ENCODE data around the gene RNF14. TPM values are rescaled to one million over a fixed set of nuclear protein-coding genes. Genes with fewer than 3 reads are reported as not detected.

The RNF14 gene
- total and polyA plus RNA-seq, 2 donors (not counting 1 experiment from before 2014, with no cell fraction given): 10.5 to 26.6 TPM

GRCh38 chr5:142012186-142012785 is 43.4 kb downstream of the RNF14 start:
- Histone ChIP-seq H3K4me3 (ENCODE audit: control extremely low read depth in 1 of 5, extremely low read depth in 1 of 5, insufficient read depth in 1 of 5, low read depth in 2 of 5, low read length in 4 of 5) (peak overlapping the region; percentile 44 to 74 (median 67)), H3K4me2 (replicated peaks; ENCODE audit: low read depth, low read length, poor library complexity, severe bottlenecking) (peak overlapping the region; percentile 93), H3K36me3 (replicated peaks in 1 of 2; ENCODE audit: control extremely low read depth in 1 of 2, control insufficient read depth in 1 of 2, extremely low read depth in 1 of 2, insufficient read depth in 2 of 2, low read length in 1 of 2) (peaks cover 0 to 3% of the 10 kb centered on the region in 2 experiments), H3K4me1 (ENCODE audit: control insufficient read depth in 2 of 2, insufficient read depth in 2 of 2, low read length in 2 of 2) (peaks cover 26 to 30% of the 10 kb centered on the region in 2 donors), H4K20me1 (ENCODE audit: control insufficient read depth, insufficient read depth, low read length, poor library complexity, severe bottlenecking) (no peaks in the 10 kb centered on the region), H3K79me2 (ENCODE audit: control insufficient read depth, insufficient read depth, low read length) (no peaks in the 10 kb centered on the region), H3K9ac (ENCODE audit: low read length) (peak overlapping the region; percentile 76), H3K27ac (ENCODE audit: low read length in 2 of 2) (peak overlapping the region; percentile 7 to 59), H3K27me3 (replicated peaks in 1 of 4; ENCODE audit: control extremely low read depth in 1 of 4, control insufficient read depth in 3 of 4, insufficient read depth in 4 of 4, low read length in 3 of 4) (no peaks in the 10 kb centered on the region), H2AFZ (ENCODE audit: insufficient read depth, low read depth, low read length, poor library complexity, severe bottlenecking) (peak overlapping the region; percentile 94), H3K9me3 (ENCODE audit: control extremely low read depth in 1 of 3, control insufficient read depth in 2 of 3, insufficient read depth in 1 of 3, low read length in 2 of 3) (no peaks in the 10 kb centered on the region)
- H3K4me3 Mint-ChIP-seq: peak overlapping the region; percentile 89
- H3K4me1 Mint-ChIP-seq: peaks cover 43% of the 10 kb centered on the region
- no peaks in the 10 kb centered on the region for H3K9me3 Mint-ChIP-seq (ENCODE audit: insufficient read depth)
- POLR2A ChIA-PET: interaction anchor here (1.0 kb wide), 2 partner anchors 97 to 320 kb away, joined by 3 to 4 read pairs; no protein-coding TSS in a partner anchor
- H3K27ac Mint-ChIP-seq: peak overlapping the region; percentile 78
- DNase-seq: peak; percentile 43
- TF ChIP-seq EZH2 (IDR thresholded peaks at IDR 0.05; ENCODE audit: borderline replicate concordance, insufficient read depth, low read depth, low read length, poor library complexity, severe bottlenecking) (no peak), CTCF (IDR thresholded peaks at IDR 0.05) (peak; percentile 36)
- ATAC-seq (ENCODE audit: low read depth): peak; percentile 16
- intact Hi-C loops (cut with micrococcal nuclease): loop anchor here (2.0 to 10.0 kb wide), 3 partner anchors 43 to 687 kb away; partner anchors contain the start of genes RNF14 and TAF7
- peaks cover 3% of the 10 kb centered on the region for H3K27me3 Mint-ChIP-seq
- 40% methylated on average over 9 of the region's 18 CpGs for WGBS (ENCODE audit: insufficient coverage)
- CTCF ChIA-PET: interaction anchor here (0.6 to 10.6 kb wide), 17 partner anchors 9 to 860 kb away, joined by 3 to 91 read pairs (median 5); partner anchors contain the start of genes NDFIP1 and RNF14

Measured in B cell (primary cell).